ENCODE data around the gene TFDP2.

DNA sequence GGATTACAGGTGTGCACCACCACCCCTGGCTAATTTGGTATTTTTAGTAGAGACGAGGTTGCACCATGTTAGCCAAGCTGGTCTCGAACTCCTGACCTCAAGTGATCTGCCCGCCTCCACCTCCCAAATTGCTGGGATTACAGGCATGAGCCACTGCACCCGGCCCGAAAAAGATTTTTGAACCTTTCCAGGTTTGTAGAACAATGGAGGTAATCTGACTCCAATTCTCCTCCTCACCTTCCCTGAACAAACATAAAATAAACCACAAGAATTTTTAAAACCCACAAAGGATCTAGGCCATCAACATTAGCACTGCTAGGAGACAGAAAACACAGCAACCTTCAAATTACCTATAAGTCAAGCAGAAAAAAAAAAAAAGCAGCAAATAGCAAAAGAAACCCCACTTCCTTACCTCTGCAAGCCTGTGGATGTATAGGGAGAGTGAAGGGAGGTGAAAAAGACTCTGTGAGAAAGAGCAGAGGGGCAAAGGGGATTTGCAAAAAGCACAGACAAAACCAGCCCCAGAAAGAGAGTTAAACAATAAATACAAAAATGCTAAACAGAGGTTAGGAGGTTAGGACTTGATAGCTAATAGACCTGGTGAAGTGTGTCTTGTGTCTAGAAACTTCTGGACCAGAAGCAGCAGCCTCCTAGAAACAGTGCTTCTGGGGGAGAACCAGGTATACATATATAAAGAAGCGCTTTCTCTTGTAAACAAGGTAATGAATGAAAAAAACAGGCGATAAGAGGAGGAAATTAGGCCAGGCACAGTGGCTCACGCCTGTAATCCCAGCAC is 32.1 kb downstream of the TFDP2 start:
- TF ChIP-seq SPI1 (IDR thresholded peaks at IDR 0.05; ENCODE audit: low read depth, low read length) (no peak), POLR2A (IDR thresholded peaks at IDR 0.05; ENCODE audit: low read depth, low read length) (no peak), POLR2AphosphoS5 (IDR thresholded peaks at IDR 0.05; ENCODE audit: low read depth, low read length) (no peak)

All from GM12891 (cell line).